ENCODE results near the gene NDFIP1.
"Not testable (repeated sequence)": the region's sequence is repeated elsewhere in the genome, so short reads cannot be mapped to it uniquely, and the experiment has no call there.

NDFIP1 gene, protein sequence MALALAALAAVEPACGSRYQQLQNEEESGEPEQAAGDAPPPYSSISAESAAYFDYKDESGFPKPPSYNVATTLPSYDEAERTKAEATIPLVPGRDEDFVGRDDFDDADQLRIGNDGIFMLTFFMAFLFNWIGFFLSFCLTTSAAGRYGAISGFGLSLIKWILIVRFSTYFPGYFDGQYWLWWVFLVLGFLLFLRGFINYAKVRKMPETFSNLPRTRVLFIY

GRCh38 chr5:142108432-142109330 lies at the start of gene NDFIP1:
NDFIP1 (plus strand) TSS chr5:142108779; CDS start chr5:142108975, 196 bp downstream.
- DNase-seq, result peak; percentile 81

- DNase-seq, result peak; percentile 43
Observed at GRCh38 chr5:142059304-142059940, 49.2 kb upstream of the NDFIP1 start.

DNA sequence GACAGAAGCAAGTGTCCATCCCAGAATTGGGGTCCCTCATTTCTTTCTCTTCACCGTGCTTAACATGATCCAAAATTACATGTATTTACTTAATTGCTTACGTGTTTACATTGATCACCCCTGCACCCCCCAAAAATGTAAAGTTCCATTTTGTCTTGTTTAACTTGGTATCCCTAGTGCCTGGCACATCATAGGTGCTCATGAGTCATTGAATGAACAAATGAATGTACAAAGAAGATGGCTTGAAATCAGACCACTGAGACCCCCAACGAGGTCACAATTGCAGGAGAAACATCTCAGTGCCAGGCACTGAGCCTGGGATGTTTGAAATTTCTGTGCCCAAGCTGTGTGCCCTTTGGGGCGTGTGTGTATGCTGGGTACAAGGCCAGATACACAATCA lies 45.2 kb upstream of the NDFIP1 start:
- DNase-seq, result no peak

DNA sequence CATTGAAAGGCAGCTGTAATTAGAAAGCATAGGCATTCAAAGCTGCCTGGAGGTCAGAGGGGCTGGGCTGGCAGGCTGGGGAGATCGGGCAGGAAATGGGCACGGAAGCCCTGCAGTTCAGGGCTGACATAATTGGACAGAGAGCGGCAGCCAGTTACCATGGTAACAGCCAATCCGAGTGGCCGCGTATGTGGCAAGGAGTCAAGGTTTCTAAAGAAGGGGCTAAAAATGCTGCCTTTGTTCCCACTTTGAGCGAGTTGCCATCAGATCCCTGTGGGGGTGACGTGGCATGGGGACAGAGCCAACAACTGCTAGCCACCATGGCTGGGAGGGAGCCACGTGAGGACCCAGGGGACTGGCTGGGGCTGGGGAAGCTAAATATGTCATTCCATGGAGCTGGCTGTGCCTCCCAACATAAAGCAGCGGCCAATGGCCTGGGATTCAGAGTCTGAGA lies 44.7 kb upstream of the NDFIP1 start:
- no peak for DNase-seq

DNA sequence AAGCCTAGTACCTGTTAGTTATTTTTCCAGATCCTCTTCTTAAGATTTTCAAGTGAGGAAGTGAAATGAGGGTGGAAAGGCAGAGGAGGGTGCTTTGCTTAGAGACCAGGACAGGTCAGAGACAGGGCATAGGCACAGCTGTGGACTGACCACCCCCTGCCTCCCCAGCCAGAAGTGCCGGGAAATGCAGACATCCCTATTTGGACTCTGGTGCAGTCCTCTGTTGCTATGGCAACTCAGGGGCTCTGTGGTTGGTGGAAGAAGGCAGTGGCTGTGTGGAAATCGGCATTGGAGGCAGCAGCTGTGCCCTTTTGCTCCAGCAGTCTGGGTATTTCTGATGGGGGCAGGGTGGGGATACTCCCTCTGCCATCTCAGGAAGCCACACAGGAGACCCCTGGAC lies 43.3 kb upstream of the NDFIP1 start:
- DNase-seq, result peak; percentile 33

DNA sequence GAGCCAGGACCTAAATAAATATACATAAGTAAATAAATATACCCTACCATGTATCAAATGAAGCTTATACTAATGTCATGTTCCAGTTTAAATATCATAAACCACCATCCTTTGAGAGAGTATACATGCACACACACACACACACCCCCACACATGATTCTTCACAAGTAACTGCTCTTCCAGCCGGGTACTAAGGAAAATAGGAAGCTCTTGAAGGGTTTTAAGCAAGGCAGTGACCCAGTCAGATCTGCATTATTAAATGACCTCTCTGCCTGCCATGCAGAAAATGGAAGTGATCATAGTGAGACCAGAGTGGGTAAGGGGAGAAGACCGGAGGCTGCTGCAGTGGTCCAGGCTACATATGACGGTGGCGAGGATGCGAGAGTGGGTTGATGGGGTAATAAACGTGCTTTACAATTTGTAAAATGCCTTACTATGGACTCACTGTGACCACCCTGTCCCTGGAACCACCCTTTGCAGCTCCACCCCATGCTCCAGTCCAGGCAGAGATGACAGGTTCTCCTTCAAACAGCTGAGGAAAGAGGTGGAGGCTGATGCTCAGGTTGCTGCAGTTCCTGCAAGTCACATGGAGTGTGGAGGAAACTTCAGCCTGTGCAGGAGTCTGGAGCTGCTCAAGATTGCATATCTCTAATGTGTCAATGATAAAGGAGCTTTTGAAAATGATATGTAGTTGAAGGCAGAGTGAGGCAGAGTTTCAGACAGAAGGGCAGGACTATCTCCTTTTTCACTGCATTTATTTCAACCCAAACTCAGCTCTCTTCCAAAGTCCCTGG lies 38.8 kb upstream of the NDFIP1 start:
- DNase-seq, result no peak

DNA sequence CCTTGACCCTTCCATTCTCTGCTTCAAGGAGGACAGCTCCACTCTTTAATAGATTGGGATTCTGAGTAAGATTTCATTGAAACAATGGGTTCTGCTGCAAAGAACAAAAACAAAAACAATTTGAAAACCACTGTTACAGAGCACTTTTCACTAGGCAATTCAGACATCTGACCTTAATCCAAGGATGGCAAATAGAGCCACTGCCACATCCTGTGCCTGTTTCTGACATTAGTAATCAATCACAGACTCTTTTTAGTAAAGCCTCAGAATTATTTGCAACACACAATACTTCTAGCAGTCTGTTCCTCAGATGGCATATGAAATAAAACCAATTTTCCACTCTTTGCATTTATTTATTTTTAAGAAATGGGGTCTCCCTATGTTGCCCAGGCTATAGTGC lies 37.8 kb upstream of the NDFIP1 start:
- no peak for DNase-seq

DNA sequence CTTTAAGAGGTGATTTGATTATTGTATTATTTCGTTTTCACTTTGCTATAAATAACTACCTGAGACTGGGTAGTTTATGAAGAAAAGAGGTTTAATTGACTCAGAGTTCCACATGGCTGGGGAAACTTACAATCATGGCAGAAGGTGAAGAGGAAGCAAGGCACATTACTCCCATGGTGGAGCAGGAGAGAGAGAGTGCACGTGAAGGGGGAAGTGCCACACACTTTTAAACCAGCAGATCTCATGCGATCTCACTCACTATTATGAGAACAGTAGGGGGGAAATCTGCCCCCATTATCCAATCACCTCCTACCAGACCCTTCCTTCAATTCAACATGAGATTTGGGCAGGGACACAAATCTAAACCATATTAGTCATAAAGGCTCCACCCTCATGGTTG lies 36.1 kb upstream of the NDFIP1 start:
- no peak for DNase-seq

- DNase-seq, result peak; percentile 20
Observed at GRCh38 chr5:142073362-142073988, 35.1 kb upstream of the NDFIP1 start.

- DNase-seq, result no peak
Observed at GRCh38 chr5:142074006-142074405, 34.6 kb upstream of the NDFIP1 start.

- DNase-seq, result peak; percentile 72
Observed at GRCh38 chr5:142078221-142078620, 30.4 kb upstream of the NDFIP1 start.

GRCh38 chr5:142078706-142079105 lies 29.9 kb upstream of the NDFIP1 start:
- DNase-seq, result no peak

- peak; percentile 56 for DNase-seq
Observed at GRCh38 chr5:142079306-142079721, 29.3 kb upstream of the NDFIP1 start.

GRCh38 chr5:142080248-142080647 lies 28.3 kb upstream of the NDFIP1 start:
- no peak for DNase-seq

GRCh38 chr5:142082182-142082781 lies 26.3 kb upstream of the NDFIP1 start:
- no peak for DNase-seq

DNA sequence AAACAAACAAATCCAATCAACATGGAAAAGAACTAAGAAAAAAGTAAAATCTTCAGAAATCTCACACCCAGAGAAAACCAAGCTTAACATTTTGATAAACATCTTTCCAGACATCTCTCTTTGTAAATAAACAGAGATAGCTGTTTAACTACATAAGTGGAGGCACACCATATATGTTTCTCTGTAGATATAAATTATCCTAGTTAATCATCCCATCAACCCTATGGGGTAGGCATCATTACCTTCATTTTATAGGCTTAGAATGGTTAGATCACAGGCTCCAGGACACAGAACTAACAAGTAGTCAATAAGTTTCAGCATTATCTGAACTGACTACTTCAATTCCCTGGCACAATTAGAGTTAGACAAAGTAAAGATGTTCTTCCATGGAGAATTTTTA lies 22.4 kb upstream of the NDFIP1 start:
- DNase-seq, result no peak

GRCh38 chr5:142086679-142087078 lies 21.9 kb upstream of the NDFIP1 start:
- no peak for DNase-seq

DNA sequence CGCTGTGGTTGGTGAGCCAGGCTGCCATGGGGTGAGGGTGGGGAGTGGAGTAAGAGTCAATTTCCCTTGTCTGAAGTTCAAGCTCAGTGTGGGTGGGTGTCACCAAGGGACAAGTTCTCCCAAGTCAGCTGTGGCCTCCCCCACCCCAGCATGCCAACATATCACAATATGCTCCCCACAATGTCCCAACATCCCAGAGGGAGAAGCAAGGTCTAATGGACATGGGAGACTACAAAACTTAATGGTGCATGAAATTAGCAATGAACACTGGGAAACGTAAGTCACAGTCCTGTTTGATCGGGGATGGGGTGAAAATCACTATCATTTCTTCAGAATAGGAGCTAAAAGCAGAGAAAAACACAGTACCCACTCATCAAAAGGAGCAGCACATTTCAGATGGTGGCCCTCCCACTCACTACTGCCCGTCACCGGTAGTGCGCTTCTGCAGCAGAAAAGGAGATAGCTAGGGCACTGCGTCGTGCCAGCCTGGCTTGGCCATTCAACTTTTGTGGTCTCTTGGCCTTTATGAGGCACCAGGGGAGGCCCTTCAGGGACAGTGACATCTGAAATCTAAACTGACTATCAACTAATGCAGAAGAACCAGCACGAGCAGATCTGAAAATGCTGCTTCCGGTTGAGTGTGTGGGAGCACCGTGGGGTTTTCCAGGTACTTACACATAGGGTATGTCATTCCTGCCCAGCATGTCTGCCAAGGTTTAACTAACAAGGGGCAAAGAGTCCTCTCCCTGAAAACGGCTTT lies 20.5 kb upstream of the NDFIP1 start:
- DNase-seq, result no peak

DNA sequence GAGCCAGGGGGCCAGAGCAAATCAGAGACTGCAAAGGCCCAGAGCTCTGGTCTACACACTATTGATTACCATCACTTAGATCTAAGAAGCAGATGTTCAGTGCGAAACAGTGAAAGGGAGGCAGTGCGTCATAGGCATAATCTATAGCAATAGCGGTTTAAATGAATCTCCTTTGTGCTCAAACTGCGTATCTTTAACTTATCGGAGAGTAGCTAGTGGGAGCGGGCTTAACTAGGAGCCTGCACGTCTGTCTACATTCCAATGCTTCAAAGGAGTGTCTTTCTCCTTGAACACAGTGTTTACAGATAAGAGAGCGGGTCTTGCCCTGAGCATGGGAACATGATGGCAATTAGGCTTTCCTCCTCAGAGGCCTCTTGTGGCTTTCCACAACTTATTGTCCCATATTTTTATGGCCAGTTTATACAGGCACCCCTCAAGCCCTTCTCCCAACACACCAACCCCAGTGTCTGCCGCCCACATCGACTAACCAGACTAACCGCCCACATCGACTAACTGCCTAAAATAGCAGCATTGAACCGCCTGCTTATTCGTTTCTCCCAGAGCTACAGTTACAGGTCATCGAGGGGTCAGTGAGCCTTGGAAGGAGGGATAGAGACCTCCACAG lies 19.6 kb upstream of the NDFIP1 start:
- not testable (repeated sequence) for DNase-seq

DNA sequence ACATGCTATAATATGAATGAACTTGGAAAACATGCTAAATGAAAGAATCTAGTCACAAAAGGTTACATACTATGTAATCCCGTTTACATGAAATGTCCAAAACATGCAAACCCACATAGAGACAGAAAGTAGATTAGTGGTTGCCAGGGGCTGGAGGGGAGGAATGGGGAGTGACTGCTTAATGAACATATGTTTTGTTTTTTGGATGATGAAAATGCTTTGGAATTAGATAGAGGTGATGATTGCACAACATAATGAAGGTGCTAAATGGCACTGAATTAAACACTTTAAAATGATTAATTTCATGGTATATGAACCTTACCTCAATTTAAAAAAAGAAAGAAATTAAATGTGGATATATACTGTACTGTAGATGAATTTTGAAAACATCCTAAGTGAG lies 17.6 kb upstream of the NDFIP1 start:
- peak; percentile 66 for DNase-seq

- no peak for DNase-seq
Observed at GRCh38 chr5:142091922-142092321, 16.7 kb upstream of the NDFIP1 start.
